GM18508 (cell line): Measurements from ENCODE around the gene MPIG6B.

Experiments used
- ATAC-seq: cut with Tn5 transposase; IDR thresholded peaks from one replicate; pipeline ENCODE4 v1.9.1; 2021; ENCODE audit warnings: moderate number of reproducible peaks; ENCODE audit not compliant: insufficient read depth, unreplicated experiment

Gene MPIG6B, protein sequence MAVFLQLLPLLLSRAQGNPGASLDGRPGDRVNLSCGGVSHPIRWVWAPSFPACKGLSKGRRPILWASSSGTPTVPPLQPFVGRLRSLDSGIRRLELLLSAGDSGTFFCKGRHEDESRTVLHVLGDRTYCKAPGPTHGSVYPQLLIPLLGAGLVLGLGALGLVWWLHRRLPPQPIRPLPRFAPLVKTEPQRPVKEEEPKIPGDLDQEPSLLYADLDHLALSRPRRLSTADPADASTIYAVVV

DNA sequence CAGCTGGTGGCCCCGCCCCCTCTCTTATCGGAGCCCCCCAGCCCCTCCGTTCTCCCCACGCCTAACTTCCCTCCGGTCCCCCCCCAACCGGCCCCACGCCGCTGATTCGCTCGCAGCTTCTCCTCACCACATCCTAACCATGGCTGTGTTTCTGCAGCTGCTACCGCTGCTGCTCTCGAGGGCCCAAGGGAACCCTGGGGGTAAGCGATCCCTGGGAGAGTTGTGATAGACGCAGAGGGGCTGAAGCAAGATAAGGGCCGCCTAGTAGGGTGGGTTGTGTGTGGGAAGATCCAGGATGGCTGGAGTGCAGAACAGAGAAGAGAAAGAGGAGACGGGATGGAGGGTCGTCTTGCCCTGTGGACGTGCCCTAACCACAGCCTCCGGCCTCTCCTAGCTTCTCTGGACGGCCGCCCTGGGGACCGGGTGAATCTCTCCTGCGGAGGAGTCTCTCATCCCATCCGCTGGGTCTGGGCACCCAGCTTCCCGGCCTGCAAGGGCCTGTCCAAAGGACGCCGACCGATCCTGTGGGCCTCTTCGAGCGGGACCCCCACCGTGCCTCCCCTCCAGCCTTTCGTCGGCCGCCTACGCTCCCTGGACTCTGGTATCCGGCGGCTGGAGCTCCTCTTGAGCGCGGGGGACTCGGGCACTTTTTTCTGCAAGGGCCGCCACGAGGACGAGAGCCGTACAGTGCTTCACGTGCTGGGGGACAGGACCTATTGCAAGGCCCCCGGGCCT lies at the start of gene MPIG6B:
TSS of gene MPIG6B (plus strand) at position 129 of the 735 bp plus-strand sequence. CDS start at position 140, 11 bp downstream.
- no peak for ATAC-seq

DNA sequence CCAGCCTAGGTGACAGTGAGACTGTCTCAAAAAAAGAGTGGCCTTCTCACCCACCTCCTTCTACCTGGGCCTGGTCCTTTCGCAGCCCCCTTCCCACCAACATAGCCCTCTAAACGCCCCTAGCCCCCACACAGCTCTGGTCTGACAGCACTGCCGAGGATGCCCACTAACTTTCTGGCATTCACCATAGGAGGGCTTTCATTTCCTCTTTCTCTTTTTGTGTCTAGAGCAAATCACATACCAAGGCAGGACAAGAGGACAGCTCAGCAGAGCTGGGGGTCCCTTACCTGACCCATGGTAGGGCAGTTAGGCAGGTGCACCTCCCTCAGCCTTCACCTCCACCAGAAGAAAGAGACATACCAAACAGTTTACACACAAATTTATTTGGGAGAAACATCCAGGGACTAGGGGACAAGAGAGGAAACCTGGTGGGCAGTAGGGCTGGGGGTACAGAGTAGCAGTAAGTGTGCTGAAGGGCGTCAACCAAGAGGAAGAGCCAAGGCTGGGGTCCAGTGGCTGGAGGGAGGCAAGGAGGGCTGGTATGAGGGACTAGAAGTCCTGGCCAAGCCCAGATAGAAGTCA lies 46.8 kb upstream of the MPIG6B start:
- ATAC-seq, result no peak

GRCh38 chr6:31676904-31677303 lies 46.3 kb upstream of the MPIG6B start:
- no peak for ATAC-seq

DNA sequence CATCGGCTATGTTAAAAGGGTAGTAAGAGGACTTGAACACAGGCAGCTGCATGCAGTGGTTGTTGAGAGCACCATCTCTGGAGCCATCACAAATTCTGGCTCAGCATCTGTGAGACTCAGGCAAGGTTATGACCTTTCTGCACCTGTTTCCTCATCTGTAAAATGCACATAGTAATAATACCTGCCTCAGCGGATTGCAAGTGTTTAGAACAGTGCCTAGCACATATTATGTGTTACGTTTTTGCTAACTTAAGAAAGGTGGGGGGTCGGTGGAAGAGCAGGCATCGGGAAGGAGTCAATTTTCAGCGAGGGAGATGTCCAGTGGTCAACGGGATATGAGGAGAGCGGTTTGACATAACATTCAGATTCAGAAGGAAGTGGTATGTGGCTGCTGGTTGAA lies 45.2 kb upstream of the MPIG6B start:
- no peak for ATAC-seq

DNA sequence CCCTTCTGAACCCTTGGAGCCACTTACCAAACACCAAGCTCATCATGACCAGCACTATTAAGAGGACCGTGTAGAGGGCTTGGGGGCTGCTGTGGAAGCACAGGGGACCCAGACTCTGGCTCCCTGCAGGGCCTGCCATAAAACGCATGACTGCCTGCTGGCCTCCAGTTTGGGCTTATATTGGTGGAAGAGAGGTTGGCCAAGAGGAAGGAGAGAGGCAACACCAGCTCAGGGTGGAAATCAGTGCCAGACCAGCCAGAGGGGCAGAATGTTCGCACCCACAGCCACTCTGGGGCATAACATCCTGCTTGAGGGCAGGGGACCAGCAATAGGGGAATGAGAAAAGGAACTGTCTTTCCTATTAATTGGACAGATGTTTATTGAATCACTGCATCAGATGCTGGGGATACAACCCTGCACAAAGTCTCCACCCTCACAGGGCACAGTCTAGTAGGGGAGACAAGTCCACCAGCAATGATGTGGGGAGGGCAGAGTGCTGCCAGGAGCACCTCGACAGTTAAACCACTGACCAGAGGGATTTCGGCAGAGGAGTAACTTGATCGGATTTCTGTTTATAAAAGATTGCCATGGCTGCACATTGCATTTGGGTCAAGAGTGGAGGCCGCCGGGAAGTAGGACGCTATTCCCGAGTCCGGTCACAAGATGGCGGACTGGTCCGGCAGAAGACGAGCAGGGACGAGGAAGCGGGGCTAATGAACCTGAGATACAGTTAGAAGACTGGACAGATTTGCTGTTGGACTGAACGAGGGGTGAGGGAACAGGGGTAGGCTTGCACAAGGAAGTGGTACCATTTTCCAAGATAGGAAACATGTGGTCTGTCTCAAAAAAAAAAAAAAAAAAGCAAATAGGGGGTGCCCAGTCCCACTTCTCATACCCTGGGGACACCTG lies 42.7 kb upstream of the MPIG6B start, which contains the start of gene LY6G5C:
TSS of gene LY6G5C (minus strand) at position 842 of the 909 bp plus-strand sequence. CDS start at position 148, 694 bp downstream.
- no peak for ATAC-seq

DNA sequence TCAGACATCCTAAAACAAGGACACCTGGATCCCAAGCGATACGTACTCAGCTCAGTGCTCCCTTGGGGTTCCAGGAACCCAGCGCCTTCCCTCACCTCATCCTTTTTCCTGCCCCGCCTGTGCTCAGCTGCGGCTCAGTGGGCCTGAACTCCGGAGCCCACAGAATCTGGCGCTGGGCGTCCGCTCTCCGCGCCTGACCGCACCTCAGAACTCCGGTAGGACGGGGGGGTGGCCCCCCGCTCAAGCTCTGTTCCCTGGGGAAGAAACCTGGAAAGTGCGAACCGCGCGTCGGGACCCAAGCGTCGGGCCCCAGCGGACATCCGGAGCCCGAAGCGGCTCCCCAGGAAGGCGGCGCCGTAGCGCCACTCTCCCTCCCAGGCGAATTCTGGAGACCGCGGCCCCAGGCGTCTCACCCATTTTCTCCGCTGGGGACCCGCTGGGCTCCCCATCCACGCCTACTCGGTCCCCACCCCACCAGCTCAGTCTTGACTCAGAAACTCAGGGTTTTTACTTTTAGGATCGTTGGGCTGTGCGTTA lies 42.0 kb upstream of the MPIG6B start:
- ATAC-seq, result no peak

- no peak for ATAC-seq
These were observed 39.6 kb upstream of the MPIG6B start for GRCh38 chr6:31683591-31683990.

DNA sequence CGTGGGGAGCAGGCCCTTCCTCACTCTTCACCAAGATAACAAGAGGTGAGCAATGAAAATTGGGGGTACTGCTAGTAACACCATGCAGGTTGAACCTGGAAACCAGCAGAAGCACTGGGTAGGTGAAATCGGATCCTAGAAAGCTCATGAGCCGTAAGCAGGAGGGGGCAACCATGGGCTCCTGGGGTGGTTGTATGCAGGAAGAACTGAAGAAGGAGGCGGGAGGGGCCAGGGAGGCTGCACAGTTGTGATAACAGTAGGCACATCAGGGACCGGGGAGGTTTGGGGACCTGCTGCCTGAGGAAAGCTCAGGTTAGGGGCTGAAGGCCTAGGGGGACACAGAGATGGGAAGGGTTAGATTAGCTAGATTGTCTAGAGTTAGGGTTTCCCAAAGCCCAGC lies 36.7 kb upstream of the MPIG6B start:
- ATAC-seq, result no peak

DNA sequence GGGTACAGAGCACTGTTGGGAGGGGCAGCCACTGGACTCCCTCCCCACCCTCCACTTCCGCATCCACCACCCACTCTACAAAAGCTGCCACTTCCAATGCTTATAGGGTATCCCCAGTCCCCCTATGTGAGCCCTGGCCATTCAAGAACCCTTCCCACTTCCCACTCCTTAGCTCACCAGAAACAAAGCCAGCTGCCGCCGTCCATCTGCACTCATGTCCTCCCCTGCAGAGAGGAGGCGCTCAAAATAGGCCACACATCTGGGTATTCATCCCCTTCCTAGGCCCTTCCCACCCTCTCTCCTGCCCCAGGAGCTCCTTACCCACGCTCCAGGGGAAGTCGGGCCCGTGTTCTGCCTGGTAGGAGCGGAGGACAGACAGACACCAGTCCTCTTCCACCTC lies 35.9 kb upstream of the MPIG6B start:
- no peak for ATAC-seq

GRCh38 chr6:31687860-31688693 lies 35.1 kb upstream of the MPIG6B start:
- ATAC-seq, result no peak

GRCh38 chr6:31689249-31690110 lies 33.7 kb upstream of the MPIG6B start:
- no peak for ATAC-seq

- no peak for ATAC-seq
These were observed 32.7 kb upstream of the MPIG6B start for GRCh38 chr6:31690231-31691077.

DNA sequence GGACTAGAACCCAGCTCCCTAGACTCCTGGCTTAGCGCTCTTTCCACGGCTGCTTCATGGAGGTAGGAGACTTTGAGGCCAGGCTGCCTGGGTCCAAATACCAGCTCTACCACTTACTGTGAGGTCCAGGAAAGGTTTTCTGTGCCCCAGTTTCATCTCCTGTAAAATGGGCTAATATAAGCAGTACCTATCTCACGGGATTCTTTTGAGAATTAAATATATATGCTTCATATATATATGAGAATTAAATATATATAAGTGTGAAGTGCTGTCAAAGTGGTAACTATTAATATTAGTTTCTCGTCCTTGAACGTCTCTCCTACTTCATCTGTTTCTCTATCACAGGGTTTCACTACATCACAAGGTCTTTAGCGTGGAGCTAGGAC lies 32.1 kb upstream of the MPIG6B start:
- no peak for ATAC-seq

DNA sequence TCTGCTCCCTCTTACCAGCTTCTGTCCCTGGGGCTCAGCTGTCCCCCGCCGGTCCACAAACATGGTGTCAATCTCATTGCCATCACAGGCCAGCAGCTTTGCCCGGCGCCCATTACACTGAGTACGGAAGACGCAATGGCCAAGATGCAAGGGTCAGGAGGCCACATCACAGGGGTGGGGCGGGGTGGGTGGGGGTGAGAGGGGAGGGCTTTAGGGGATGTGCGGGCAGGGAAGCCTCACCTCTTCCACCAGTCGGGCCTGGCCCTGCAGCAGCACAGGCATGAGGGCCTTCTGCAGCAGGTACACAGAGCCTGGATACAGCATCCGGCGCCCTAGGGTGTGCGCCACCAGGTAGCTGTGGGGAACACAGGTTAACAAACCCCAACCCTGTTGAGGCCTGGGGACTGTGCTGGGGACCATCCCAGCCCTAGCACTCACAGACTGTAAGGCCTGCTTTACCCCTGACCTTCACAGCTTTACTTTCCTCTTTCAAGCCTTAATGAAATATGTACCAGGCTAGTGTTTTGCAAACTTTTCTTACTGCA lies 31.5 kb upstream of the MPIG6B start:
- no peak for ATAC-seq

DNA sequence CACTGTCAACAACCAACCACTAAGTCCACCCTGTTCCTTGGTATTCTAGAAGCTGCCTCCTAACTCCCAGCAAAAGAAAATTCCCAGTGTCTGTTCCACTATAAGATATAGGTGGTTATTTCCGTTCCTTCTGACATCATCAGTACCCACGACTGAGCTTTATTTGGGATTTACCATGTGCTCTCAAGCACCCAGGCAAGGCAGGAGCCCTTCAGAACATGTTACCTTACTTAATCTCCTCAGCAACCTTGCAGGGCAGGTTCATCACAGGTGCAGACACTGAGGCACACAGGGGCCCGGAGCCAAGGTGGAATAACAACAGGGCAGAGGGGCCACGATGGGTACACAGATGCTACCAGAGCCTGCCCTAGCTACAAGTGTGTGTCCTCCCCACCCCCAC lies 30.8 kb upstream of the MPIG6B start:
- ATAC-seq, result no peak

- ATAC-seq, result no peak
These were observed 30.3 kb upstream of the MPIG6B start for GRCh38 chr6:31692886-31693285.

DNA sequence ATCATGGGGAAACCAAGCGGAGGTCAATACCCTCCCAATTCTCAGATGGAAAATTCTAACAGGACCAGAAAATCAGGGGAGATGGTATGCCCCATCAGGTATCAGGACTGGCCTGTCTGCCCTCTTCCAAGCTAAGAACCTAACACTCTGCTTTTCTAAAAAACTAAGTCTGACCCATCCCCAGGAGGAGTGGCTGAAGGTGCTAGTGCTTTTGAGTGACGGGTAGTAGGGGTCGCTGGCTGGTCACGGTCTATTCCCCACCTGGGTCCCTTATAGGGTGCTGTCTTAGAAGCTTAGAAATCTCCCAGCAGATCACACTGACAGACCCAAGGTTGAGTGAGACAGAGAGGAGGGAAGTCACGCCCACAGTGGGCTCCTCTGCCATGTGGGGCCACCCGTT lies 29.6 kb upstream of the MPIG6B start:
- no peak for ATAC-seq
